A549 (cell line): Measurements from ENCODE around the gene PCNX2. TPM values are rescaled to one million over a fixed set of nuclear protein-coding genes. Genes with fewer than 3 reads are reported as not detected.

ENCODE experiments used
- ATAC-seq, 2 experiments: fragments of 200-7000 bp in 1 of 2; fragments of >200 bp in 1 of 2; cut with Nextera tagmentation in 1 of 2; cut with Tn5 transposase in 1 of 2; 3 replicates each; pipeline versions ENCODE4 v1.8.0 to v1.9.1; 2018 to 2020; ENCODE audit warnings: mild to moderate bottlenecking in 1 of 2, moderate library complexity in 1 of 2
- CTCF ChIA-PET: fragments of 300-600 bp; sonication (Branson Sonifier 250); formaldehyde crosslinking; extraction: SDS; loops from one replicate; lab custom pipeline; 2021; ENCODE audit warnings: antibody characterized with exemption, inconsistent platforms; lab: Yijun Ruan, JAX
- POLR2A ChIA-PET: fragments of 350-600 bp; formaldehyde crosslinking; extraction: SDS; loops from one replicate; lab custom pipeline; 2021; ENCODE audit warnings: antibody characterized with exemption, inconsistent platforms; lab: Yijun Ruan, JAX
- DNase-seq, 2 experiments: peaks; one replicate each; pipeline versions ENCODE4 v3.0.0 to v3.0.0-alpha.2; 2011 to 2016; ENCODE audit warnings: low read depth in 1 of 2, low spot score in 1 of 2
- FAIRE-seq: peaks from 2 replicates; lab custom pipeline; 2011; peaks lifted over from hg19 to GRCh38; lab: Jason Lieb, UNC
- H3K27ac ChIP-seq, 2 experiments: fragments of >200 bp; sonication (Bioruptor Twin); formaldehyde crosslinking; 3 replicates each; pipeline ENCODE4 v1.5.1; 2016 to 2017
- H3K4me1 ChIP-seq: fragments of >200 bp; sonication (Bioruptor Twin); formaldehyde crosslinking; 3 replicates; pipeline ENCODE4 v1.6.1; 2016
- H3K4me2 ChIP-seq: fragments of >200 bp; sonication (Bioruptor Twin); formaldehyde crosslinking; 3 replicates; pipeline ENCODE4 v1.6.1; 2016
- H3K4me3 ChIP-seq: fragments of >200 bp; sonication (Bioruptor Twin); formaldehyde crosslinking; 3 replicates; pipeline ENCODE4 v1.5.1; 2016
- H3K9me3 ChIP-seq: fragments of >200 bp; sonication (Bioruptor Twin); formaldehyde crosslinking; 3 replicates; pipeline ENCODE4 v1.6.1; 2016
- BHLHE40 ChIP-seq: IDR thresholded peaks from 2 replicates; pipeline ENCODE4 v1.6.1; 2012; ENCODE audit warnings: low read depth, low read length, inconsistent platforms
- CBX2 ChIP-seq: fragments of 200-600 bp; sonication (generic); IDR thresholded peaks from 2 replicates; pipeline ENCODE4 v1.6.1; 2016; ENCODE audit warnings: low read depth, mild to moderate bottlenecking, borderline replicate concordance
- CEBPB ChIP-seq, 2 experiments: fragments of >200 bp in 1 of 2; sonication (Bioruptor Twin) in 1 of 2; formaldehyde crosslinking in 1 of 2; IDR thresholded peaks; 2 replicates each; pipeline ENCODE4 v1.6.1; 2012 to 2016
- CHD2 ChIP-seq: fragments of 150-350 bp; IDR thresholded peaks from 2 replicates; pipeline ENCODE4 v1.6.1; 2014; ENCODE audit warnings: low read length; ENCODE audit not compliant: partially characterized antibody
- EHF ChIP-seq: fragments of 250-450 bp; sonication (Bioruptor Pico); IDR thresholded peaks from 2 replicates; pipeline ENCODE4 v1.5.0; 2020; ENCODE audit warnings: mild to moderate bottlenecking
- EHMT2 ChIP-seq: fragments of 200-600 bp; sonication (generic); IDR thresholded peaks from 2 replicates; pipeline ENCODE4 v1.6.1; 2016; ENCODE audit warnings: antibody characterized with exemption, low read depth, mild to moderate bottlenecking, moderate library complexity
- ESRRA ChIP-seq: fragments of 150-350 bp; IDR thresholded peaks from 2 replicates; pipeline ENCODE4 v1.6.1; 2014; ENCODE audit warnings: mild to moderate bottlenecking, low read length, borderline replicate concordance
- FOSB ChIP-seq: fragments of 250-450 bp; sonication (Bioruptor Pico); IDR thresholded peaks from 2 replicates; pipeline ENCODE4 v1.5.0; 2020; ENCODE audit warnings: mild to moderate bottlenecking, moderate library complexity
- GATA3 ChIP-seq: IDR thresholded peaks from 2 replicates; pipeline ENCODE4 v1.6.1; 2012; ENCODE audit warnings: borderline replicate concordance
- HEYL ChIP-seq: fragments of 250-450 bp; sonication (Bioruptor Pico); IDR thresholded peaks from 2 replicates; pipeline ENCODE4 v1.8.0; 2021; ENCODE audit warnings: mild to moderate bottlenecking, moderate library complexity
- HOXA7 ChIP-seq: fragments of 250-450 bp; sonication (Bioruptor Pico); IDR thresholded peaks from 2 replicates; pipeline ENCODE4 v1.5.0; 2020; ENCODE audit warnings: mild to moderate bottlenecking, moderate library complexity
- HOXB13 ChIP-seq: fragments of 250-450 bp; sonication (Bioruptor Pico); IDR thresholded peaks from 2 replicates; pipeline ENCODE4 v1.5.0; 2020; ENCODE audit warnings: low read depth, mild to moderate bottlenecking, moderate library complexity
- HOXB5 ChIP-seq: fragments of 250-450 bp; sonication (Bioruptor Pico); IDR thresholded peaks from 2 replicates; pipeline ENCODE4 v1.5.0; 2020; ENCODE audit warnings: mild to moderate bottlenecking, moderate library complexity
- KDM5A ChIP-seq: fragments of 200-600 bp; sonication (generic); IDR thresholded peaks from 2 replicates; pipeline ENCODE4 v1.6.1; 2016; ENCODE audit warnings: antibody characterized with exemption, mild to moderate bottlenecking
- NFE2L2 ChIP-seq: fragments of 150-350 bp; conservative IDR thresholded peaks from 2 replicates; pipeline ENCODE4 v1.6.1; 2014; ENCODE audit warnings: low read length
- NR3C1 ChIP-seq: fragments of >200 bp; sonication (Bioruptor Twin); formaldehyde crosslinking; IDR thresholded peaks from 3 replicates; pipeline ENCODE4 v1.6.1; 2017
- REST ChIP-seq: fragments of 200-600 bp; sonication (generic); IDR thresholded peaks from 2 replicates; pipeline ENCODE4 v1.6.1; 2016; ENCODE audit warnings: antibody characterized with exemption, mild to moderate bottlenecking, moderate library complexity
- SREBF2 ChIP-seq: fragments of 450-650 bp; IDR thresholded peaks from 2 replicates; pipeline ENCODE4 v1.6.1; 2014; ENCODE audit warnings: mild to moderate bottlenecking, moderate library complexity
- TFCP2L1 ChIP-seq: fragments of 250-450 bp; sonication (Bioruptor Pico); IDR thresholded peaks from 2 replicates; pipeline ENCODE4 v1.5.0; 2021; ENCODE audit warnings: mild to moderate bottlenecking
- USF2 ChIP-seq: fragments of 450-650 bp; IDR thresholded peaks from 2 replicates; pipeline ENCODE4 v1.6.1; 2014; ENCODE audit warnings: antibody characterized with exemption
- ZC3H11A ChIP-seq: fragments of 450-650 bp; IDR thresholded peaks from 2 replicates; pipeline ENCODE4 v1.6.1; 2014; ENCODE audit warnings: antibody characterized with exemption, mild to moderate bottlenecking
- ZFP36 ChIP-seq: fragments of 450-650 bp; IDR thresholded peaks from 2 replicates; pipeline ENCODE4 v1.6.1; 2014; ENCODE audit warnings: borderline replicate concordance; ENCODE audit not compliant: partially characterized antibody
- ZNF302 ChIP-seq: fragments of 250-450 bp; sonication (Bioruptor Pico); IDR thresholded peaks from 2 replicates; pipeline ENCODE4 v1.9.0; 2021; ENCODE audit warnings: inconsistent platforms, mild to moderate bottlenecking, moderate library complexity
- ZSCAN20 ChIP-seq: fragments of 250-450 bp; sonication (Bioruptor Pico); IDR thresholded peaks from 2 replicates; pipeline ENCODE4 v1.8.0; 2022; ENCODE audit warnings: mild to moderate bottlenecking, moderate library complexity
- WGBS: methylation state at CpG from one replicate; pipeline ENCODE4 v1.1.6; 2017; ENCODE audit errors: missing lambda C conversion rate; 5-methylcytosine and 5-hydroxymethylcytosine counted together
- polyA plus RNA-seq, 4 experiments: library from polyadenylated mRNA; depleted of rRNA in 3 of 4; stranded (reverse); fragments of >200 nt; fragmentation: RNase III in 1 of 4; extraction: RNeasy Plus Mini Kit Qiagen cat#74134 plus additional on column Dnase treatment in 1 of 4; gene quantifications; 2 replicates in 3 of 4; 3 replicates in 1 of 4; pipeline ENCODE4 v1.2.3, GENCODE V29; 2011 to 2017
- TF ChIP-seq, protein P1 (sequence below): IDR thresholded peaks from 2 replicates; pipeline ENCODE4 v1.6.1; 2012
- TF ChIP-seq, protein P2 (sequence below): fragments of 150-350 bp; IDR thresholded peaks from 2 replicates; pipeline ENCODE4 v1.6.1; 2014; ENCODE audit warnings: low read depth, mild to moderate bottlenecking, low read length

Gene PCNX2
- polyA plus RNA-seq, 2 of the 4 experiments (the other 2 are of a cell fraction): 8.8 to 27.2 TPM

DNA sequence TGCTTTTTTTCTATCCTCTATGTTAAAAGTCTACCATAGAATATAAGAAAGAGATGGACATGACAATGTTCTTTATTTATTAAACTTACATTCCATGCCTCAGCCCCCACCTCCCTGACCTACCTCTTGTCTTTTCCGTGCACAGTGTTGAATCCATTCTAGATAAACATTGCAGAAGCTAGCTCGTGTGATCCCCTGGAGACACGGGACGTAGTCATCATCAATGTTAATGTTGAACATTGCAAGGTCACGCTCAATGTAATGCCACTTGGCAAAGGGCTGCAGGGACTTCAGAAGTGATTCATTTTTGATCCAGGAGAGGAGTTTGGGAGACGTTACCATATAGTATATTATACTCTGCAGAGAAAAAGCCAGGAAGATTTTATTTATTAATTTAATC, 278.7 kb downstream of the PCNX2 start:
- CTCF ChIA-PET: no interaction called here
- FAIRE-seq (no peak), DNase-seq (no peak), ATAC-seq (no peak)
- POLR2A ChIA-PET: no interaction called here
- no peak for TF ChIP-seq CHD2
- TF ChIP-seq CEBPB (IDR thresholded peaks at IDR 0.05): no peak
- Histone ChIP-seq H3K9me3 (no peaks in the 10 kb centered on the region), H3K27ac (no peak overlapping the region), H3K4me2 (no peak overlapping the region), H3K4me1 (no peaks in the 10 kb centered on the region), H3K4me3 (no peak overlapping the region)
- WGBS: 76% methylated on average over 6 of the region's 6 CpGs

DNA sequence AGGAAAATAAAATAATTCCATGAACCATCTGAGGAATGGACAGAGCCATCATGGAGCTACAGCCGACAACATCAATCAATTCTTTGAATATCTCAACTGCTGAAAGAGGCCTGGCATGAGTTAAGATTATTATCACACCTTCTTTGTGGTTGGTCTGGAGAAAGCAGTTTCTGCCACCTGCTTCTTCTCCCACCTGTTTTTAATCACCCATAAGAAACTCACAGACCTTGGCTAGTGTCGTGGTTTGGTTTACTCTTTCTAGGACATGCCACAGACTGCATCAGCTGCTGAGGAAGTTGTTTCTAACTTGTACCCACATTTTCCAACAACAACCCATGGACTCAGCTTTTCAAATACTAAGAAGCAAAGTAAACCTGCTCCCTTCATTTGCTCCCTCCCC, 279.6 kb downstream of the PCNX2 start:
- Histone ChIP-seq H3K9me3 (no peaks in the 10 kb centered on the region), H3K4me2 (no peak overlapping the region), H3K4me1 (no peaks in the 10 kb centered on the region), H3K27ac (no peak overlapping the region), H3K4me3 (no peak overlapping the region)
- CTCF ChIA-PET: interaction anchor here (0.7 to 1.0 kb wide), 3 partner anchors 8 to 16 kb away, joined by 3 read pairs; no protein-coding TSS in a partner anchor
- DNase-seq (no peak), FAIRE-seq (no peak), ATAC-seq (no peak)
- TF ChIP-seq USF2 (no peak), EHF (CRISPR knock-in tag) (no peak), GATA3 (no peak), ZFP36 (no peak), SREBF2 (no peak), HOXB13 (no peak), TFCP2L1 (CRISPR knock-in tag) (no peak), NR3C1 (no peak), HOXB5 (CRISPR knock-in tag) (no peak), REST (no peak)
- TF ChIP-seq, protein P1, sequence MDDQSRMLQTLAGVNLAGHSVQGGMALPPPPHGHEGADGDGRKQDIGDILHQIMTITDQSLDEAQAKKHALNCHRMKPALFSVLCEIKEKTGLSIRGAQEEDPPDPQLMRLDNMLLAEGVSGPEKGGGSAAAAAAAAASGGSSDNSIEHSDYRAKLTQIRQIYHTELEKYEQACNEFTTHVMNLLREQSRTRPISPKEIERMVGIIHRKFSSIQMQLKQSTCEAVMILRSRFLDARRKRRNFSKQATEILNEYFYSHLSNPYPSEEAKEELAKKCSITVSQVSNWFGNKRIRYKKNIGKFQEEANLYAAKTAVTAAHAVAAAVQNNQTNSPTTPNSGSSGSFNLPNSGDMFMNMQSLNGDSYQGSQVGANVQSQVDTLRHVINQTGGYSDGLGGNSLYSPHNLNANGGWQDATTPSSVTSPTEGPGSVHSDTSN: no peak
- POLR2A ChIA-PET: no interaction called here
- WGBS: 95% methylated on average over 2 of the region's 2 CpGs

DNA sequence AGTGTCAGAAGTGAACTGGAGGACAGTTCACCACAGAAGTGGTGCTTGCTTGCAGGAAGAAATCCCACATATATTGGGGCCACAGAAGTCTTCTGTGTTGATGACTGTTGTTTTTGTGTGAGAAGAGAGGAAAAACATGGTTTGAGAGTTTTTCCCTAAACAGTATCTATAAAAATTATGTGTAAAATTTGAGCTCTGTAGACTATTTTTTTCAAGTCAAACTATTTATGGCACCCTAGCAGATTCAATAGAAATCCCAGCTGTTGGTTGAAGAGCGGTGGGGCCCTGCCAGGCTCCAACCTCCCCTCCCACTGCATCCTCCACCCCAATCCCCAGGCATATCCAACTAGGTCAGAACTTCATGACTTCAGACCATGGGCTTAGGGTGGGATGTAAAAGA, 283.5 kb downstream of the PCNX2 start:
- CTCF ChIA-PET: interaction anchor here (1.1 to 1.2 kb wide), 2 partner anchors 11 to 101 kb away, joined by 3 to 8 read pairs; no protein-coding TSS in a partner anchor
- WGBS: 96% methylated on average over 1 of the region's 1 CpG
- Histone ChIP-seq H3K4me3 (no peak overlapping the region), H3K27ac (no peak overlapping the region)
- TF ChIP-seq NFE2L2 (no peak), FOSB (CRISPR knock-in tag) (no peak), ZC3H11A (no peak), SREBF2 (no peak), NR3C1 (no peak), BHLHE40 (no peak), ZSCAN20 (CRISPR knock-in tag) (no peak), HOXA7 (CRISPR knock-in tag) (no peak), KDM5A (no peak), ZNF302 (CRISPR knock-in tag) (no peak), ESRRA (no peak), HEYL (CRISPR knock-in tag) (no peak), CBX2 (no peak), EHMT2 (no peak), TFCP2L1 (CRISPR knock-in tag) (no peak)
- TF ChIP-seq, protein P2, sequence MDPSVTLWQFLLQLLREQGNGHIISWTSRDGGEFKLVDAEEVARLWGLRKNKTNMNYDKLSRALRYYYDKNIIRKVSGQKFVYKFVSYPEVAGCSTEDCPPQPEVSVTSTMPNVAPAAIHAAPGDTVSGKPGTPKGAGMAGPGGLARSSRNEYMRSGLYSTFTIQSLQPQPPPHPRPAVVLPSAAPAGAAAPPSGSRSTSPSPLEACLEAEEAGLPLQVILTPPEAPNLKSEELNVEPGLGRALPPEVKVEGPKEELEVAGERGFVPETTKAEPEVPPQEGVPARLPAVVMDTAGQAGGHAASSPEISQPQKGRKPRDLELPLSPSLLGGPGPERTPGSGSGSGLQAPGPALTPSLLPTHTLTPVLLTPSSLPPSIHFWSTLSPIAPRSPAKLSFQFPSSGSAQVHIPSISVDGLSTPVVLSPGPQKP: no peak
- TF ChIP-seq, all 56 proteins: peak for 0
- POLR2A ChIA-PET: no interaction called here
- H3K4me1 ChIP-seq: no peaks in the 10 kb centered on the region
- no peak for FAIRE-seq
- DNase-seq: no peak
- H3K4me2 ChIP-seq: no peak overlapping the region
- no peaks in the 10 kb centered on the region for H3K9me3 ChIP-seq
- ATAC-seq: no peak
